Osteocyte (in vitro differentiated cells): Measurements from ENCODE around the gene WSB1. TPM values are rescaled to one million over a fixed set of nuclear protein-coding genes. Genes with fewer than 3 reads are reported as not detected.
"Not testable (repeated sequence)": the region's sequence is repeated elsewhere in the genome, so short reads cannot be mapped to it uniquely, and the experiment has no call there.

ENCODE experiments used
- DNase-seq: peaks from one replicate; pipeline ENCODE4 v3.0.0; 2021; ENCODE audit warnings: mixed read lengths; ENCODE audit not compliant: unreplicated experiment; ENCODE audit errors: extremely low spot score
- H3K27ac Mint-ChIP-seq: one replicate; pipeline ENCODE4 v1.8.0; 2021; ENCODE audit warnings: mild to moderate bottlenecking, mixed read lengths; ENCODE audit not compliant: unreplicated experiment
- H3K27me3 Mint-ChIP-seq: one replicate; pipeline ENCODE4 v1.8.0; 2021; ENCODE audit warnings: mixed read lengths; ENCODE audit not compliant: unreplicated experiment
- H3K36me3 Mint-ChIP-seq: one replicate; pipeline ENCODE4 v1.8.0; 2021; ENCODE audit warnings: mixed read lengths; ENCODE audit not compliant: unreplicated experiment
- H3K4me1 Mint-ChIP-seq: one replicate; pipeline ENCODE4 v1.8.0; 2021; ENCODE audit warnings: mixed read lengths; ENCODE audit not compliant: unreplicated experiment
- H3K4me3 Mint-ChIP-seq: one replicate; pipeline ENCODE4 v1.8.0; 2021; ENCODE audit warnings: mild to moderate bottlenecking, moderate library complexity, mixed read lengths; ENCODE audit not compliant: unreplicated experiment
- H3K9me3 Mint-ChIP-seq: one replicate; pipeline ENCODE4 v1.8.0; 2021; ENCODE audit warnings: mixed read lengths; ENCODE audit not compliant: unreplicated experiment
- CTCF ChIP-seq: fragments of 200-600 bp; sonication (generic); IDR thresholded peaks from 2 replicates; pipeline ENCODE4 v1.5.0; 2021; ENCODE audit warnings: antibody characterized with exemption, mild to moderate bottlenecking, moderate library complexity
- total RNA-seq: library from RNA; stranded (reverse); gene quantifications from 2 replicates; pipeline ENCODE4 v1.2.1, GENCODE V29; 2021

The WSB1 gene
- total RNA-seq, 1 donor from 2014 or later: 179 TPM

- TF ChIP-seq CTCF: no peak
- DNase-seq: no peak
- Mint-ChIP-seq H3K4me3 (no peak overlapping the region), H3K36me3 (no peaks in the 10 kb centered on the region), H3K27ac (no peak overlapping the region), H3K9me3 (no peaks in the 10 kb centered on the region), H3K4me1 (no peaks in the 10 kb centered on the region), H3K27me3 (peaks cover 37% of the 10 kb centered on the region)
Measured at GRCh38 chr17:27268394-27269085, 25.4 kb upstream of the WSB1 start.

- Mint-ChIP-seq H3K9me3 (no peaks in the 10 kb centered on the region), H3K4me3 (no peak overlapping the region), H3K4me1 (no peaks in the 10 kb centered on the region), H3K36me3 (no peaks in the 10 kb centered on the region), H3K27ac (no peak overlapping the region), H3K27me3 (peaks cover 38% of the 10 kb centered on the region)
- no peak for DNase-seq
- no peak for TF ChIP-seq CTCF
Measured at GRCh38 chr17:27269201-27269600, 24.7 kb upstream of the WSB1 start.

GRCh38 chr17:27269974-27270373, 23.9 kb upstream of the WSB1 start:
- Mint-ChIP-seq H3K36me3 (no peaks in the 10 kb centered on the region), H3K9me3 (no peaks in the 10 kb centered on the region), H3K27me3 (peaks cover 40% of the 10 kb centered on the region), H3K4me1 (no peaks in the 10 kb centered on the region), H3K4me3 (no peak overlapping the region), H3K27ac (no peak overlapping the region)
- no peak for DNase-seq
- no peak for TF ChIP-seq CTCF

GRCh38 chr17:27276653-27277156, 17.2 kb upstream of the WSB1 start:
- Mint-ChIP-seq H3K9me3 (no peaks in the 10 kb centered on the region), H3K4me3 (no peak overlapping the region), H3K27ac (no peak overlapping the region), H3K4me1 (no peaks in the 10 kb centered on the region), H3K36me3 (no peaks in the 10 kb centered on the region), H3K27me3 (peaks cover 21% of the 10 kb centered on the region)
- DNase-seq: no peak
- TF ChIP-seq CTCF: no peak

- H3K9me3 Mint-ChIP-seq, H3K4me1 Mint-ChIP-seq, DNase-seq, H3K4me3 Mint-ChIP-seq, H3K27ac Mint-ChIP-seq, H3K36me3 Mint-ChIP-seq: not testable (repeated sequence)
- H3K27me3 Mint-ChIP-seq: peaks cover 24% of the 10 kb centered on the region
Measured at GRCh38 chr17:27279132-27279531, 14.8 kb upstream of the WSB1 start.
